HFF-Myc (cell line): ENCODE data around the gene GIMD1.

Source experiments
- DNase-seq: peaks from one replicate; pipeline ENCODE4 v3.0.0-alpha.2; 2011; ENCODE audit warnings: low read depth; ENCODE audit errors: extremely low read depth
- H3K4me3 ChIP-seq: replicated peaks from 2 replicates; pipeline ENCODE4 v1.5.1; 2011; ENCODE audit warnings: low read depth, mild to moderate bottlenecking, control low read depth, low read length
- TF ChIP-seq, protein P1 (sequence below): IDR thresholded peaks from 2 replicates; pipeline ENCODE4 v1.5.1; 2012; ENCODE audit warnings: mild to moderate bottlenecking, low read depth, low read length, control low read depth; ENCODE audit errors: missing control alignments

The GIMD1 gene

DNA sequence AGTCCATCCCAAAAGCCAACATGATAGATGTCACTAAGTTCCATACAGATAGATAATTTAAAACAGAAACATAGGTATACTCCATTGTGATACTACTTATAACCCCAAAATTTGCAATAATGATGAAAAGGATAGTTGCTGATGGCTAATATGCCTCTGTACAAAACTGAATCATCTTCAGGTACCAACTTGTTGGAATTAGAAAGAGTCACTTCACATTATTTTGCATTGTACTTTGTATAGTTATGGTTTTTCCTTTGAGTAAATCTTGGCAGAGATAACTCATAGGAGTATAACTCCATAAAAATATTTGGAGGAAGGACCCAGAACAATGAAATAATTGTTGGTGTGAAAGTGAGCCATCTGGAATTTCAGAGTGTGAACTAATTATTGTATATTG, 17.6 kb downstream of the GIMD1 start:
- DNase-seq = no peak
- H3K4me3 ChIP-seq = no peak overlapping the region
- TF ChIP-seq, protein P1, sequence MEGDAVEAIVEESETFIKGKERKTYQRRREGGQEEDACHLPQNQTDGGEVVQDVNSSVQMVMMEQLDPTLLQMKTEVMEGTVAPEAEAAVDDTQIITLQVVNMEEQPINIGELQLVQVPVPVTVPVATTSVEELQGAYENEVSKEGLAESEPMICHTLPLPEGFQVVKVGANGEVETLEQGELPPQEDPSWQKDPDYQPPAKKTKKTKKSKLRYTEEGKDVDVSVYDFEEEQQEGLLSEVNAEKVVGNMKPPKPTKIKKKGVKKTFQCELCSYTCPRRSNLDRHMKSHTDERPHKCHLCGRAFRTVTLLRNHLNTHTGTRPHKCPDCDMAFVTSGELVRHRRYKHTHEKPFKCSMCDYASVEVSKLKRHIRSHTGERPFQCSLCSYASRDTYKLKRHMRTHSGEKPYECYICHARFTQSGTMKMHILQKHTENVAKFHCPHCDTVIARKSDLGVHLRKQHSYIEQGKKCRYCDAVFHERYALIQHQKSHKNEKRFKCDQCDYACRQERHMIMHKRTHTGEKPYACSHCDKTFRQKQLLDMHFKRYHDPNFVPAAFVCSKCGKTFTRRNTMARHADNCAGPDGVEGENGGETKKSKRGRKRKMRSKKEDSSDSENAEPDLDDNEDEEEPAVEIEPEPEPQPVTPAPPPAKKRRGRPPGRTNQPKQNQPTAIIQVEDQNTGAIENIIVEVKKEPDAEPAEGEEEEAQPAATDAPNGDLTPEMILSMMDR = no peak

DNA sequence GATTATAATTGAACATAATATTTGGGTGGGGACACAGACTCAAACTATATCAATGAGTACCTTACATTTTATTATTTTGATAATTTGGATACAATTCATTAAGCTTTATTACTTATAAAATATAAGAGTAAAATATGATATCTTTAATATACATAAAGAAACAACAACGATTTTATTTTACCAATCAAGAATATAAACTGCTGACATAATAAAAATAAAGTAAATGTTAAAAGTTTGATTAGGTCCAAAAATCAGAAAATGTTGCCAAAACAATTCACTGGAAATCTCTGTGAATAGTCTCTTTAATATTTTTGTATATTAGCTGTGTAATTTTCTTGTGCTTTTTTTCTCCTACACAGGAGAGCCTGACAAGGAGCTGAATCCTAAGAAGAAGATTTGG, 21.4 kb downstream of the GIMD1 start:
- TF ChIP-seq, protein P1 = no peak
- H3K4me3 ChIP-seq = no peak overlapping the region
- DNase-seq = no peak

DNA sequence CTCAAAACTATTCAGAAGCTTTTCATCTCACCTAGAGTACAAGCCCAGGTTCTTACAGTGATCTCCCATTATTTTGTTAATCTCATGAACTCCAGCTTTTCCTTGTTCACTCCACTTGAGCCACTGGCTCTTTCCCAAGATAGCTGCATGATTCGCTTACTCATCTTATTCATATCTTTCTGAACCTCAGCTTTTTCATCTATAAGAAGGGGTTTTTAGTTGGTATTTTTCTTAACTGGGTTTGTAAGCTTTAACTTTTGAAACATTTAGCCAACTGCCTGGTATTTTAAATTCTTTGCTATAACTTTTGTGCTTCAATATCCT, 24.0 kb downstream of the GIMD1 start:
- H3K4me3 ChIP-seq = no peak overlapping the region
- TF ChIP-seq, protein P1 = no peak
- no peak for DNase-seq

DNA sequence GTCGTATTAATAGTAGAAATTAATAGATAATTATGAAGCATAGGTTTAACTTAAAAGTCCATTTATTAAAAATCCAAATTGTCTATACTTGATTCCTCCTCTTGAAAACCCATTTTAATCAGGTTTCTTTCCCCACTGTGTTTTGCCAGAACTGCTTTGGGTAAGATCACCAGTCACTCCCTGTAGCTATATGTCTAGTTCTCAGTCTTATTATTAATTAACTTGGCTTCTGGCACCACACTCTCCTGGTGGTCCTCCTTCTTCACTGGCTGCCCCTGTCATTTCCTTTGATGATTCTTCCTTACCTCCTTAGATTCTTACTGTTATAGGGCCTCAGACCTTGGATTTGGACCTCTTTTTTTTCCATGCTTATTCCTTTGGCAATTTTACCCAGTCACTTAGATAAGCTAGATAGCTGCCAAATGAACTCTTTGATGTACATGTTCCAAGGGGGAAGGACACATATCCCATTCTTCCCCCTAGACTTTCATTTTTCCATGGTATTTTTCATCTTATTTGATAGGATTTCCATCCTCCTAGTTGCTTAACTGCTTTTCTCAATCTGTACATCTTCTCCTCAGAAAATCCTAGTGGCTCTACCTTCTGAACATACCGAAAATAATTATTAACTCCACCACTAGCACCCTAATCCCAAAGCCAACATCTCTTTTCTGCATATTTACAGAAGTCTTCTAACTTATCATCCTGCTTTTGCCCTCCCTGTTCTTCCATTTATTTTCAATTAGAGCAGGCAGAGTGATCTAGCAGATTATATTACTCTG, 24.5 kb downstream of the GIMD1 start:
- no peak overlapping the region for H3K4me3 ChIP-seq

DNA sequence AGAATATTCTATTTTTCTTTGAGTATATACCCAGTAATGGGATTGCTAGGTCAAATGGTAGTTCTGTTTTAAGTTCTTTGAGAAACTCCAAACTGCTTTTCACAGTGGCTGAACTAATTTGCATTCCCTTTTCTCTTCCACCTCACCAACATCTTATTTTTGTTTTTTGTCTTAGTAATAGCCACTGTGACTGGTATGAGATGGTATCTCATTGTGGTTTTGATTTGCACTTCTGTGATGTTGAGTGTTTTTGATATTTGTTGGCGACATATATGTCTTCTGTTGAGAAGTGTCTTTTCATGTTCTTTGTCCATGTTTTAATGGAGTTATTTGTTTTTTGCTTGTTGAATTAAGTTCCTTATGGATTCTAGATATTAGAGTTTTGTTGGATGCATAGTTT, 27.8 kb downstream of the GIMD1 start:
- H3K4me3 ChIP-seq = no peak overlapping the region
- DNase-seq = no peak
- TF ChIP-seq, protein P1 = no peak

More for the DNA sequence above, 24.5 kb downstream of the GIMD1 start:
- TF ChIP-seq, protein P1 = no peak
- no peak for DNase-seq

DNA sequence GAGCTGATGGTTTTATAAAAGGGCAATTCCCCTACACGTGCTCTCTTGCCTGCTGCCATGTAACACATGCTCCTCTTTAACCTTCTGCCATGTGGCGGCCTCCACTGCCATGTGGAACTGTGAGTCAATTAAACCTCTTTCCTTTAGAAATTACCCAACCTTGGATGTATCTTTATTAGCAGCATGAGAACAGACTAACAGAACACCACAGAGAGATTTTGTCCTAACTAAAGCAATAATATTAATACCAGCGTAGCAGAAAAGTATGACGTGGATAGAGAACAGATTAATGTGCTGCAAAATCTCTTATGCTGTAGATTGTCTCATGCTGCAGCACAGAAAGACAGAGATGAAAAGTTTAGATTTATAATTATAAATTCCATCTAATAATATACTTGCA, 29.1 kb downstream of the GIMD1 start:
- DNase-seq = no peak
- TF ChIP-seq, protein P1 = no peak
- H3K4me3 ChIP-seq = no peak overlapping the region

DNA sequence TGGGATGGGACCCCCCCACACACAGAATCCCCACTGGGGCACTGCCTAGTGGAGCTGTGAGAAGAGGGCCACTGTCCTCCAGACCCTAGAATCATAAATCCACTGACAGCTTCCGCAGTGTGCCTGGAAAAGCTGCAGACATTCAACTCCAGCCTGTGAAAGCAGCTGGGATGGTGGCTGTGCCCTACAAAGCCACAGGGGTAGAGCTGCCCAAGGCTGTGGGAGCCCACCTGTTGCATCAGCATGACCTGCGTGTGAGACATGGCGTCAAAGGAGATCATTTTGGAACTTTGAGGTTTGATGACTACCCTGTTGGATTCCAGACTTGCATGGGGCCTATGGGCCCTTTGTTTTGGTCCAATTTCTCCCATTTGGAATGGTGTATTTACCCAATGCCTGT, 29.9 kb downstream of the GIMD1 start:
- DNase-seq = no peak
- TF ChIP-seq, protein P1 = no peak
- no peak overlapping the region for H3K4me3 ChIP-seq
